Measurements from ENCODE around the gene WDR37.

The WDR37 gene

DNA sequence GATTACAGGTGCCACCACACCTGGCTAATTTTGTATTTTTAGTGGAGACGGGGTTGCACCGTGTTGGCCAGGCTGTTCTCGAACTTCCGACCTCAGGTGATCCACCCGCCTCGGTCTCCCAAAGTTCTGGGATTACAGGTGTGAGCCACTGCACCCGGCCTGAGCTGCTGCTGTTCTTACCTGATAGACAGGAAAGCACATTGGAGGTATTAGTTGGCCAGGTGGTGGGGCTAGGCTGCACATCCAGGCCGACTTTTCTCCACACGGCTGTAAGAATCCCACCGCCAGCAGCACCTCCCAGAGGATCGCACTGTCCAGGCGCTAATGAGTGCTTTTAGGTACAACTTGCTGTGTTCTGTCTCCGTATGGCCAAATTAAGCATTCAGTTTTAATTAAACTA, 112.6 kb downstream of the WDR37 start:
- no peak for DNase-seq (ENCODE audit: low read depth in 2 of 2)

DNA sequence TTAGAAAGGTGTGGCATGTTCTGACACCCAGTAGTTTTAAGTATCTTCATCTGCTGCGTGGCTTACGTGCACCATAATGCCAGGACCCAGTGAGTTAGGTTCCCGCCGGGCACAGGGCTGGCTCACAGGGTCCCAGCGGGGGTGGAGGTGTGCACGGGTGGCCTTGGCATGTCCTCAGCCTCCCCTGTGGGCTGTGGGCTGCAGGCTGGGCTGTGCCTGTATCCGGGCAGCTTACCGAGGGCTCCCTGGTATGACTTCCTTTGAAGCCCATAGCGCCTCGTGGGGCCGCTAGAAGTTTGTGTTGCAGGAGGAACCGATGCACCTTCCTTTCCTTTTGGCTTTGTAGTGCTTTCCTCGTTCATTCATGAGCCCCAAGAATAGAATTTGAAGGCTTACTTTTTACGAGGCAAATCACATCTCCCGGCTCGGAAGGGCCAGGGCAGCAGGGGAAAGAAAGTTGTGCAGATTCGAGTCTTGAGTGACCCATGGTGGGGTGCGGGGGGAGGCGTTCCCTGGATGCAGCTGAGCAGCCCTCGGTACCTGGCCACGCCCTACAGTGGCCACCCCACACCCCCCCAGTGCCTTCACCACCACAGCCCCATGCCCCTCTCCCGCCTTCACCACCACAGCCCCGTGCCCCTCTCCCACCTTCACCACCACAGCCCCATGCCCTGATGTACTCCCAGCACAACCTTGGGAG, 113.2 kb downstream of the WDR37 start:
- no peak for DNase-seq (ENCODE audit: low read depth in 2 of 2)

- no peak for DNase-seq (ENCODE audit: low read depth in 2 of 2)
Observed at GRCh38 chr10:1169981-1170866, 114.0 kb downstream of the WDR37 start.

DNA sequence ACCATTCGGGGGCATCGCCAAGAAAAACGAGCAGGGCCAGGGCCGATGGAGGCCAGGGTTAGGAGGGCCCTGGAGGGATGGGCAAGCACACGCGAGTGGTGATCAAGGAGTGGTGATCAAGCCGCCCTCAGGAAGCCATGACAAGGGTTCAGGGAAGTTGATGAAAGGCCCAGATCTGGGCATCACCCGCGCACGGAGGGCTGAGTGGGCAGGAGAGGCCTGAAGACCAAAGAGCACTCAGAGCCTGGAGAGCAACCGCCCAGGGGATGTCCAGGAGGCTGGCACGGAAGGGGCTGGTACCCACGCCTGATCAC, 114.6 kb downstream of the WDR37 start:
- no peak for DNase-seq (ENCODE audit: low read depth in 2 of 2)

DNA sequence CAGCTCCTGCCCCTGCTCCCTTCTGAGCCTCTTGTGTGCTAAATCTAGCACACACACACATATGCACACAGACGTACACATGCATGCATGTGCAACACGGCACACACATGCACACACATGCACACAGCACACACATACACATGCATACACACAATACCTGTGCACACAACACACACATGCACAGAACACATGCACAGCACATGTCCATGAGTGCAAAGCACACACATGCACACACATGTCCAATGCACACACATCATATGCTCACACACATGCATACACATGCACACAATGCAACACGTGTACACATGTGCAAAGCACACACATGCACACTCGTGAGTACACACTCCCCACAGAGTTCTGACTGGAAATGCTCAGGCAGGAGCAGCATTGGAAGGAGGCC, 115.0 kb downstream of the WDR37 start:
- DNase-seq (ENCODE audit: low read depth in 2 of 2), result no peak

- DNase-seq (ENCODE audit: low read depth in 2 of 2), result no peak
Observed at GRCh38 chr10:1171586-1171985, 115.4 kb downstream of the WDR37 start.

GRCh38 chr10:1172256-1172984, 116.2 kb downstream of the WDR37 start:
- no peak for DNase-seq (ENCODE audit: low read depth in 2 of 2)

GRCh38 chr10:1173091-1173490, 116.9 kb downstream of the WDR37 start:
- DNase-seq (ENCODE audit: low read depth in 2 of 2), result no peak

- DNase-seq (ENCODE audit: low read depth in 2 of 2), result no peak
Observed at GRCh38 chr10:1174022-1174421, 117.8 kb downstream of the WDR37 start.

DNA sequence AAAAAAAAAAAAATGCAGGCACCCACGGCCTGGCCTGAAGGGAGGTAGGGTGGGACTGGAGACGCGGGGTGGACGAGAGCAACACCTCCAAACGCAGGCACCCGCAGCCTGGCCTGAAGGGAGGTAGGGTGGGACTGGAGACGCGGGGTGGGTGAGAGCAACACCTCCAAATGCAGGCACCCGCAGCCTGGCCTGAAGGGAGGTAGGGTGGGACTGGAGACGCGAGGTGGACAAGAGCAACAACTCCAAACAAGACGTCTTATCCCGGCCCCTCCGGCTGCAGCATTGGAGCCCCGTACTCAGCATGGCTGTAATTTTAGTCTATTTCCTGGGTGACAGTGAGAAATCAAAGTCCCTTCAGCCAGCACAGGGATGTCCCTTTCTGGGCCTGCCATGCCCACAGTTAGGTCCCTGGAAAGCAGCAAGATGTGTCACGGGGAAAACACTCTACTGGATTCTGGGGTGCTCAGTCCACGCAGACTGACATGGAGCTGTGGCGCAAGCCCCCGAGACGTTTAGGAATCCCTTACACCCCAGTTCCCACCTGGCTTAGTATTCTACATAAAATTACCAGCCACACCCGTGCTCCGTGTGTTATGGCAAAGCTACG, 119.9 kb downstream of the WDR37 start:
- DNase-seq (ENCODE audit: low read depth in 2 of 2), result no peak

DNA sequence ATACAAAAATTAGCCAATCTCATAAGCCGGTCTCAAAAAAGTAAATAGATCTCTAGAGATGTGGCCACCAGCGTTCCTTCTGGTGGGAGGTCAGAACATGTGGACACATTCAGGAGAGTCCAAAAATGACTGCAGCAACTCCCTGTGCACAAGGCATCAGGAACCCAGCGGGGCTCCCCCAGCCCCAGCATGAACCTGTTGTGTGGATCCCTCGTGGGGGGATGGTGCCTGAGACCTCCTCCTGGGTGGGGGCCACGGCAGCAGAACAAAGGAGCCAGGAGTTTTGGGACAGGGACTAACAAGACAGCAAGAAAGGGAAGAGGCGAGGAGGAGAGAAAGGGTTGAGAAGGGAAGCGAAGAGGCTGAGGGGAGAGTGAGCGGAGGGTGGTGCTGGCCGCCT, 121.8 kb downstream of the WDR37 start:
- DNase-seq (ENCODE audit: low read depth in 2 of 2), result no peak

GRCh38 chr10:1178506-1178905, 122.3 kb downstream of the WDR37 start:
- no peak for DNase-seq (ENCODE audit: low read depth in 2 of 2)

- no peak for DNase-seq (ENCODE audit: low read depth in 2 of 2)
Observed at GRCh38 chr10:1179346-1180070, 123.3 kb downstream of the WDR37 start.

DNA sequence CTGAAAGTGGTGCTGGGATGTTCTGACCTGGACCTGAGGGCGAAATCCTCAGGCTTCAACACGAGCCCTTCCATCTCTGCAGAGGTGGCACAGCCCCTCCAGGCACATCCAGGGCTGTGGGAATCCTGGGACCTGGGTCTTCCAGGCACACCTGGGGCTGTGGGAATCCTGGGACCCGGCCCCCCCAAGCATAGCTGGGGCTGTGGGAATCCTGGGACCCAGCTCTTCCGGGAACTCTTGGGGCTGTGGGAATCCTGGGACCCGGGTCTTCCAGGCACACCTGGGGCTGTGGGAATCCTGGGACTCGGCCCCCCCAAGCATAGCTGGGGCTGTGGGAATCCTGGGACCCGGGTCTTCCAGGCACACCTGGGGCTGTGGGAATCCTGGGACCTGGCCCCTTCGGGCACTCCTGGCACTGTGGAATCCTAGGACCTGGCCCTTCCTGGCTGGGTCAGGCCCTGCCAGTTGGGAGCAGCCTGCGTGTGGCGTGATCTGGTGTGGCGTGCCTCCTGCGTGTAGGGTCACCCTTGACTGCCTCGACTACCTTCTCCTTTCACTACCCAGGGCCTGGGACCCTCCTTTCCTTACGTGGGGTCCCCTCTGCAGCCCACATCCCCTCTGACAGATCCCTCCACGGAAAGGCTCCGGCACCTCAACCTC, 124.0 kb downstream of the WDR37 start:
- no peak for DNase-seq (ENCODE audit: low read depth in 2 of 2)

- DNase-seq (ENCODE audit: low read depth in 2 of 2), result no peak
Observed at GRCh38 chr10:1180836-1181235, 124.7 kb downstream of the WDR37 start.

Measured in stimulated activated CD4-positive, alpha-beta T cell treated with anti-CD3 and anti-CD28 coated beads, Interleukin-15, amount 100 ng/mL, for 48 hours (primary cell).